WTC11 (cell line): ENCODE results near the gene PGAP6. TPM values are rescaled to one million over a fixed set of nuclear protein-coding genes. Genes with fewer than 3 reads are reported as not detected.

ENCODE experiments used
- ATAC-seq: fragments of 200-7000 bp; cut with Tn5 transposase; 2 replicates; pipeline ENCODE4 v1.10.0; 2021; ENCODE audit warnings: mild to moderate bottlenecking, moderate library complexity
- CTCF ChIA-PET: fragments of 300-600 bp; sonication (Branson Sonifier 250); formaldehyde crosslinking; loops from one replicate; lab custom pipeline; 2021; ENCODE audit warnings: antibody characterized with exemption; lab: Charles Lee
- POLR2A ChIA-PET: fragments of 350-600 bp; sonication (Branson Sonifier 250); formaldehyde crosslinking; loops from one replicate; lab custom pipeline; 2021; ENCODE audit warnings: antibody characterized with exemption; lab: Charles Lee
- DNase-seq: peaks from one replicate; pipeline ENCODE4 v3.0.0; 2021; ENCODE audit warnings: low spot score
- H3K27ac Mint-ChIP-seq: 2 replicates; pipeline ENCODE4 v1.8.0; 2021; ENCODE audit warnings: mixed read lengths
- H3K27me3 Mint-ChIP-seq: 2 replicates; pipeline ENCODE4 v1.8.0; 2021; ENCODE audit warnings: low read depth, mild to moderate bottlenecking, moderate library complexity, mixed read lengths
- H3K36me3 Mint-ChIP-seq: 2 replicates; pipeline ENCODE4 v1.8.0; 2021; ENCODE audit warnings: mixed read lengths
- H3K4me1 Mint-ChIP-seq: 2 replicates; pipeline ENCODE4 v1.8.0; 2022; ENCODE audit warnings: mixed read lengths
- H3K4me3 Mint-ChIP-seq: 2 replicates; pipeline ENCODE4 v1.8.0; 2021; ENCODE audit warnings: mild to moderate bottlenecking, moderate library complexity, mixed read lengths
- H3K9me3 Mint-ChIP-seq: 2 replicates; pipeline ENCODE4 v1.8.0; 2021; ENCODE audit warnings: mixed read lengths
- AR ChIP-seq: fragments of 250-450 bp; sonication (Bioruptor Pico); IDR thresholded peaks from 2 replicates; pipeline ENCODE4 v1.9.0; 2021; ENCODE audit warnings: mild to moderate bottlenecking
- ATF2 ChIP-seq: sonication (generic); formaldehyde crosslinking; IDR thresholded peaks from 2 replicates; pipeline ENCODE4 v1.8.1; 2022; ENCODE audit warnings: low read depth, missing genetic modification reagents, borderline replicate concordance
- E2F5 ChIP-seq: sonication (generic); formaldehyde crosslinking; IDR thresholded peaks from 2 replicates; pipeline ENCODE4 v1.8.1; 2022; ENCODE audit warnings: mild to moderate bottlenecking, moderate library complexity, missing genetic modification reagents
- ERG ChIP-seq: fragments of 250-450 bp; sonication (Bioruptor Pico); IDR thresholded peaks from 2 replicates; pipeline ENCODE4 v1.8.0; 2021; ENCODE audit warnings: mild to moderate bottlenecking
- JAZF1 ChIP-seq: fragments of 250-450 bp; sonication (Bioruptor Pico); IDR thresholded peaks from 2 replicates; pipeline ENCODE4 v1.9.0; 2021; ENCODE audit warnings: moderate library complexity, mild to moderate bottlenecking, inconsistent platforms
- SP1 ChIP-seq: sonication (generic); formaldehyde crosslinking; conservative IDR thresholded peaks from 2 replicates; pipeline ENCODE4 v1.8.1; 2022; ENCODE audit warnings: missing genetic modification reagents
- TCF7 ChIP-seq: sonication (generic); formaldehyde crosslinking; IDR thresholded peaks from 2 replicates; pipeline ENCODE4 v1.8.0; 2022; ENCODE audit warnings: mild to moderate bottlenecking, low read depth, missing genetic modification reagents, moderate library complexity
- USF2 ChIP-seq: sonication (generic); formaldehyde crosslinking; IDR thresholded peaks from 2 replicates; pipeline ENCODE4 v1.8.1; 2023; ENCODE audit warnings: mild to moderate bottlenecking, missing genetic modification reagents, moderate library complexity
- ZNF121 ChIP-seq: sonication (generic); formaldehyde crosslinking; IDR thresholded peaks from 2 replicates; pipeline ENCODE4 v1.8.0; 2023; ENCODE audit warnings: missing genetic modification reagents
- ZNF423 ChIP-seq: fragments of 250-450 bp; sonication (Bioruptor Pico); IDR thresholded peaks from 2 replicates; pipeline ENCODE4 v2.1.2; 2022; ENCODE audit warnings: mild to moderate bottlenecking, moderate library complexity
- total RNA-seq: library from RNA; stranded (reverse); gene quantifications from 3 replicates; pipeline ENCODE4 v1.2.3, GENCODE V29; 2021
- TF ChIP-seq, protein P1 (sequence below): sonication (generic); formaldehyde crosslinking; IDR thresholded peaks from 2 replicates; pipeline ENCODE4 v1.8.1; 2023; ENCODE audit warnings: mild to moderate bottlenecking, moderate library complexity, missing genetic modification reagents
- TF ChIP-seq, protein P2 (sequence below): sonication (generic); formaldehyde crosslinking; IDR thresholded peaks from 2 replicates; pipeline ENCODE4 v1.8.0; 2022; ENCODE audit warnings: mild to moderate bottlenecking, missing genetic modification reagents
- TF ChIP-seq, protein P3 (sequence below): sonication (generic); formaldehyde crosslinking; IDR thresholded peaks from 2 replicates; pipeline ENCODE4 v1.8.0; 2022; ENCODE audit warnings: mild to moderate bottlenecking, missing genetic modification reagents
- TF ChIP-seq, protein P4 (sequence below): sonication (generic); formaldehyde crosslinking; IDR thresholded peaks from 2 replicates; pipeline ENCODE4 v1.8.0; 2023; ENCODE audit warnings: missing genetic modification reagents, mild to moderate bottlenecking, borderline replicate concordance

Gene PGAP6
- total RNA-seq, 1 experiment from 2014 or later: 108 TPM

GRCh38 chr16:397736-398332, 16.1 kb upstream of the PGAP6 start:
- peak overlapping the region; percentile 67 for H3K4me3 Mint-ChIP-seq
- TF ChIP-seq, protein P1, sequence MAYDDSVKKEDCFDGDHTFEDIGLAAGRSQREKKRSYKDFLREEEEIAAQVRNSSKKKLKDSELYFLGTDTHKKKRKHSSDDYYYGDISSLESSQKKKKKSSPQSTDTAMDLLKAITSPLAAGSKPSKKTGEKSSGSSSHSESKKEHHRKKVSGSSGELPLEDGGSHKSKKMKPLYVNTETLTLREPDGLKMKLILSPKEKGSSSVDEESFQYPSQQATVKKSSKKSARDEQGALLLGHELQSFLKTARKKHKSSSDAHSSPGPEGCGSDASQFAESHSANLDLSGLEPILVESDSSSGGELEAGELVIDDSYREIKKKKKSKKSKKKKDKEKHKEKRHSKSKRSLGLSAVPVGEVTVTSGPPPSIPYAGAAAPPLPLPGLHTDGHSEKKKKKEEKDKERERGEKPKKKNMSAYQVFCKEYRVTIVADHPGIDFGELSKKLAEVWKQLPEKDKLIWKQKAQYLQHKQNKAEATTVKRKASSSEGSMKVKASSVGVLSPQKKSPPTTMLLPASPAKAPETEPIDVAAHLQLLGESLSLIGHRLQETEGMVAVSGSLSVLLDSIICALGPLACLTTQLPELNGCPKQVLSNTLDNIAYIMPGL: 0 out of 2 replicates have a peak, but pooled peaks have one; percentile 24
- TF ChIP-seq TCF7 (CRISPR knock-in tag): no peak
- no peak for TF ChIP-seq ERG (CRISPR knock-in tag)
- no peak for TF ChIP-seq JAZF1 (CRISPR knock-in tag)
- 0 out of 2 replicates have a peak, but pooled peaks have one; percentile 18 for TF ChIP-seq ZNF423 (CRISPR knock-in tag)
- ATAC-seq (peak; percentile 18), DNase-seq (peak; percentile 79)
- ChIA-PET POLR2A (interaction anchor here (0.7 kb wide), 1 partner anchor 97 kb away, joined by 3 read pairs; no protein-coding TSS in a partner anchor), CTCF (interaction anchor here (0.6 to 1.9 kb wide), 10 partner anchors 9 to 250 kb away, joined by 3 to 10 read pairs (median 3); partner anchors contain the start of gene PGAP6)
- H3K27me3 Mint-ChIP-seq: peaks cover 3% of the 10 kb centered on the region; the same call in 1 of the 2 replicates
- H3K4me1 Mint-ChIP-seq: peaks cover 25% of the 10 kb centered on the region
- no peaks in the 10 kb centered on the region for H3K9me3 Mint-ChIP-seq
- H3K36me3 Mint-ChIP-seq: peaks cover 7% of the 10 kb centered on the region; the same call in 1 of the 2 replicates
- peak overlapping the region; percentile 86 for H3K27ac Mint-ChIP-seq

DNA sequence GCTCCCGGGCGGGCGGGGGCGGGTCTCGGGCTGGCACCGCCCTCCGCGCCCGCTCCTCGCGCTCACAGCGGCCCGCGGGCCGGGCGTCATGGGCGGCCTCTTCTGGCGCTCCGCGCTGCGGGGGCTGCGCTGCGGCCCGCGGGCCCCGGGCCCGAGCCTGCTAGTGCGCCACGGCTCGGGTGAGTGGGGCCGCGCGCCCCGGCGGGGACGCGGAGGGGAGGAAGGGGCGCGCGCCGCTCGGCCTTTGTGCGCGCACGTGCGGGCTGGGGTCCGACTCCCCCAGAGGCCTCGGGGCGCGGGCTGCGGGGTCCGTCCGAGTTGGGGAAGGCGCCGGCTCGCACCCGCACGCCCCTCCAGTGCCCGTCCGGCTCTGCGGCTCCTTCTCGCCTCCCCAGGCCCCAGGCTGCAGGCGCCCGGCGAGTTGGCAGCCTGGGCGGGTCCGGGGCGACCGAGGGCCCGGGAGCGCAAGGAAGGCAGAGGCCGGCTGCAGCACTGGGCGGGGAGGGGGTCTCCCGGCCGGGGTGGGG, 15.4 kb upstream of the PGAP6 start, which contains the start of gene NME4:
Gene NME4 (plus strand): TSS at position 65 of the 527 bp plus-strand sequence. CDS start 24 bp downstream, at position 89.
- ChIA-PET CTCF (interaction anchor here (1.0 to 1.9 kb wide), 7 partner anchors 10 to 251 kb away, joined by 3 to 10 read pairs (median 4); partner anchors contain the start of gene PGAP6), POLR2A (interaction anchor here (0.7 kb wide), 1 partner anchor 98 kb away, joined by 3 read pairs; no protein-coding TSS in a partner anchor)
- peak within 1 kb of the TSS; percentile 94 for H3K4me3 Mint-ChIP-seq
- peaks cover 12% of the 10 kb centered on the region for H3K36me3 Mint-ChIP-seq
- ATAC-seq (no peak; the same call in 1 of the 2 replicates), DNase-seq (peak; percentile 50)
- H3K27ac Mint-ChIP-seq: peak within 1 kb of the TSS; percentile 99
- peaks cover 25% of the 10 kb centered on the region for H3K4me1 Mint-ChIP-seq
- H3K27me3 Mint-ChIP-seq: peaks cover 3% of the 10 kb centered on the region; the same call in 1 of the 2 replicates
- H3K9me3 Mint-ChIP-seq: no peaks in the 10 kb centered on the region
- no peak; the same call in 1 of the 2 replicates for TF ChIP-seq SP1 (CRISPR knock-in tag)
- TF ChIP-seq, protein P2, sequence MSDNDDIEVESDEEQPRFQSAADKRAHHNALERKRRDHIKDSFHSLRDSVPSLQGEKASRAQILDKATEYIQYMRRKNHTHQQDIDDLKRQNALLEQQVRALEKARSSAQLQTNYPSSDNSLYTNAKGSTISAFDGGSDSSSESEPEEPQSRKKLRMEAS: no peak
- TF ChIP-seq, protein P3, sequence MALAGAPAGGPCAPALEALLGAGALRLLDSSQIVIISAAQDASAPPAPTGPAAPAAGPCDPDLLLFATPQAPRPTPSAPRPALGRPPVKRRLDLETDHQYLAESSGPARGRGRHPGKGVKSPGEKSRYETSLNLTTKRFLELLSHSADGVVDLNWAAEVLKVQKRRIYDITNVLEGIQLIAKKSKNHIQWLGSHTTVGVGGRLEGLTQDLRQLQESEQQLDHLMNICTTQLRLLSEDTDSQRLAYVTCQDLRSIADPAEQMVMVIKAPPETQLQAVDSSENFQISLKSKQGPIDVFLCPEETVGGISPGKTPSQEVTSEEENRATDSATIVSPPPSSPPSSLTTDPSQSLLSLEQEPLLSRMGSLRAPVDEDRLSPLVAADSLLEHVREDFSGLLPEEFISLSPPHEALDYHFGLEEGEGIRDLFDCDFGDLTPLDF (CRISPR knock-in tag): no peak
- TF ChIP-seq ATF2 (CRISPR knock-in tag): no peak
- no peak for TF ChIP-seq ZNF121 (CRISPR knock-in tag)
- TF ChIP-seq, protein P4, sequence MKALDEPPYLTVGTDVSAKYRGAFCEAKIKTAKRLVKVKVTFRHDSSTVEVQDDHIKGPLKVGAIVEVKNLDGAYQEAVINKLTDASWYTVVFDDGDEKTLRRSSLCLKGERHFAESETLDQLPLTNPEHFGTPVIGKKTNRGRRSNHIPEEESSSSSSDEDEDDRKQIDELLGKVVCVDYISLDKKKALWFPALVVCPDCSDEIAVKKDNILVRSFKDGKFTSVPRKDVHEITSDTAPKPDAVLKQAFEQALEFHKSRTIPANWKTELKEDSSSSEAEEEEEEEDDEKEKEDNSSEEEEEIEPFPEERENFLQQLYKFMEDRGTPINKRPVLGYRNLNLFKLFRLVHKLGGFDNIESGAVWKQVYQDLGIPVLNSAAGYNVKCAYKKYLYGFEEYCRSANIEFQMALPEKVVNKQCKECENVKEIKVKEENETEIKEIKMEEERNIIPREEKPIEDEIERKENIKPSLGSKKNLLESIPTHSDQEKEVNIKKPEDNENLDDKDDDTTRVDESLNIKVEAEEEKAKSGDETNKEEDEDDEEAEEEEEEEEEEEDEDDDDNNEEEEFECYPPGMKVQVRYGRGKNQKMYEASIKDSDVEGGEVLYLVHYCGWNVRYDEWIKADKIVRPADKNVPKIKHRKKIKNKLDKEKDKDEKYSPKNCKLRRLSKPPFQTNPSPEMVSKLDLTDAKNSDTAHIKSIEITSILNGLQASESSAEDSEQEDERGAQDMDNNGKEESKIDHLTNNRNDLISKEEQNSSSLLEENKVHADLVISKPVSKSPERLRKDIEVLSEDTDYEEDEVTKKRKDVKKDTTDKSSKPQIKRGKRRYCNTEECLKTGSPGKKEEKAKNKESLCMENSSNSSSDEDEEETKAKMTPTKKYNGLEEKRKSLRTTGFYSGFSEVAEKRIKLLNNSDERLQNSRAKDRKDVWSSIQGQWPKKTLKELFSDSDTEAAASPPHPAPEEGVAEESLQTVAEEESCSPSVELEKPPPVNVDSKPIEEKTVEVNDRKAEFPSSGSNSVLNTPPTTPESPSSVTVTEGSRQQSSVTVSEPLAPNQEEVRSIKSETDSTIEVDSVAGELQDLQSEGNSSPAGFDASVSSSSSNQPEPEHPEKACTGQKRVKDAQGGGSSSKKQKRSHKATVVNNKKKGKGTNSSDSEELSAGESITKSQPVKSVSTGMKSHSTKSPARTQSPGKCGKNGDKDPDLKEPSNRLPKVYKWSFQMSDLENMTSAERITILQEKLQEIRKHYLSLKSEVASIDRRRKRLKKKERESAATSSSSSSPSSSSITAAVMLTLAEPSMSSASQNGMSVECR (CRISPR knock-in tag): peak; percentile 49; the same call in 1 of the 2 replicates
- no peak for TF ChIP-seq E2F5
- TF ChIP-seq USF2 (CRISPR knock-in tag): 0 out of 2 replicates have a peak, but pooled peaks have one; percentile 23
- TF ChIP-seq AR (CRISPR knock-in tag): no peak
